Fibroblast of villous mesenchyme (primary cell): Measurements from ENCODE around the gene P4HA2. TPM values are rescaled to one million over a fixed set of nuclear protein-coding genes. Genes with fewer than 3 reads are reported as not detected.
A peak's percentile ranks its signal among the peaks of the same experiment; 100 is the strongest.

Source experiments
- DNase-seq: peaks from one replicate; pipeline ENCODE4 v3.0.0-alpha.2; 2010; ENCODE audit warnings: low read depth
- H3K4me3 ChIP-seq: 2 replicates; pipeline ENCODE4 v1.5.1; 2011; ENCODE audit warnings: low read depth, mild to moderate bottlenecking, low read length
- CTCF ChIP-seq: IDR thresholded peaks from 2 replicates; pipeline ENCODE4 v1.5.1; 2012; ENCODE audit warnings: low read depth, mild to moderate bottlenecking, low read length; ENCODE audit not compliant: insufficient read depth
- total RNA-seq: library from RNA; depleted of rRNA; stranded (reverse); fragments of >200 nt; gene quantifications from 2 replicates; pipeline ENCODE4 v1.2.3, GENCODE V29; 2012

The P4HA2 gene
- 161 and 191 TPM in 2 replicates for total RNA-seq

- TF ChIP-seq CTCF = no peak
- DNase-seq = peak; percentile 80
- H3K4me3 ChIP-seq = peak within 1 kb of the TSS; percentile 74
Measured at GRCh38 chr5:132227485-132228240, at the start of gene P4HA2. Gene P4HA2 (minus strand): TSS chr5:132227853. CDS start chr5:132218626, 9,227 bp downstream.

GRCh38 chr5:132277256-132277655 is 49.6 kb upstream of the P4HA2 start:
- no peak overlapping the region for H3K4me3 ChIP-seq
- TF ChIP-seq CTCF = no peak
- DNase-seq = peak; percentile 16

- no peak overlapping the region for H3K4me3 ChIP-seq
- no peak for DNase-seq
- no peak for TF ChIP-seq CTCF
Measured at GRCh38 chr5:132275367-132276220, 47.9 kb upstream of the P4HA2 start.

GRCh38 chr5:132274050-132274792 is 46.6 kb upstream of the P4HA2 start:
- H3K4me3 ChIP-seq = no peak overlapping the region
- DNase-seq = no peak
- no peak for TF ChIP-seq CTCF

GRCh38 chr5:132273631-132274030 is 46.0 kb upstream of the P4HA2 start:
- no peak for TF ChIP-seq CTCF
- no peak overlapping the region for H3K4me3 ChIP-seq
- no peak for DNase-seq

- TF ChIP-seq CTCF = peak; percentile 88
- DNase-seq = peak; percentile 62
- no peak overlapping the region for H3K4me3 ChIP-seq
Measured at GRCh38 chr5:132272311-132273210, 44.9 kb upstream of the P4HA2 start.
